Erythroblast (primary cell): Measurements from ENCODE around the gene EXOC8.

Experiments used
- GATA1 ChIP-seq: IDR thresholded peaks from 2 replicates; pipeline ENCODE4 v1.6.1; 2011; ENCODE audit warnings: low read depth, mild to moderate bottlenecking, control low read depth, low read length, moderate library complexity
- POLR2A ChIP-seq: IDR thresholded peaks from 2 replicates; pipeline ENCODE4 v1.6.1; 2011; ENCODE audit warnings: mild to moderate bottlenecking, low read length

DNA sequence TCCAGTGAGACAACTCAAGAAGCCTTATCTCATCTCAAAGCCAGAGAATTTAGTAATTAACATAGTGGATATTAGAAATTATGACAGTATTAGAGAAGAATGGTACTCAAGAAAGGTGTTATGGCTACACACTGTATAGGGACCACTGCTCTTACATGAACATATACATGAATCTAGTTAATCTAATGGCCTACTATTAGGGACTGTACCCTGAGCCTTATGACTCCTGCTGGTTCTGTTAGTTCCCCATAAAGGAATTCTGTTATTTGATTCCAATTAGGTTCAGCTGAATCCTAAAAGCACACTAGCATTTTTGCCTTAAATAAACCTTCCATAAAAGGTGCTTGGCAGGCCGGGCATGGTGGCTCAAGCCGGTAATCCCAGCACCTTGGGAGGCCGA lies 44.8 kb upstream of the EXOC8 start:
- TF ChIP-seq POLR2A (no peak), GATA1 (no peak)
